ENCODE data around the gene ZFAND3.

The ZFAND3 gene, protein sequence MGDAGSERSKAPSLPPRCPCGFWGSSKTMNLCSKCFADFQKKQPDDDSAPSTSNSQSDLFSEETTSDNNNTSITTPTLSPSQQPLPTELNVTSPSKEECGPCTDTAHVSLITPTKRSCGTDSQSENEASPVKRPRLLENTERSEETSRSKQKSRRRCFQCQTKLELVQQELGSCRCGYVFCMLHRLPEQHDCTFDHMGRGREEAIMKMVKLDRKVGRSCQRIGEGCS

DNA sequence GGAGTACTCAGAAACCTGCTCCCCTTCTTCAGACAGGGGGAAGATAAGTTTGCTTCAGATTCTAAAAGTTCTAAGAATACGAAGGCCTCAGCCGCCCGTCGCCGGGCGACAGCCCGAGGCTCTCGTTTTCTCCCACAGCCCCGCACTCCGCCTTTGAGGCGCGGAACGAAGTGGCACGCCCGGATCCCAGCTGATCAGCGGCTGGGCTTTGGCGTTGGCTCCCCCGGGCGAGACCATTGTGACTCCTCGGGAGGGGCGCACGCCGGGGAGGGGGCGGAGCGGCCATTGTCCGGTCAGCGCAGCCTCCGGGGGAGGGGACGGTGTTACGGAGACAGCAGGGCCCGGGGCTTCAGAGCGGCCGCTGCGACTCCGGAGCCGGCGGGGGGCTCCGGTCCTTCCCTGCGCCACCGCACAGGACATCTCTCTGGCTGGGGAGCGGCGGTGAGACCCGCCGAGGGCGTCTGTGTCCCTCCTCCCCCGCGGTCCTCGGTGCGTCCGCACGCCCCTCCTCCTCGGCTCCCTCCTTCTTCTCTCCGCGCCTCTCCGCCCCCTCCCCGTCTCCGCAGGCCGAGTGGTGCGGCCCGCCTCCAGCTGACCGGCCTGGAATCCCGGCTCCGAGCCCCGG is at the start of gene ZFAND3:
TSS of gene ZFAND3 (plus strand) at position 551 of the 625 bp plus-strand sequence. CDS start 219 bp downstream, outside the sequence.
- peak; percentile 93 for DNase-seq (ENCODE audit: low read depth, low spot score)

DNA sequence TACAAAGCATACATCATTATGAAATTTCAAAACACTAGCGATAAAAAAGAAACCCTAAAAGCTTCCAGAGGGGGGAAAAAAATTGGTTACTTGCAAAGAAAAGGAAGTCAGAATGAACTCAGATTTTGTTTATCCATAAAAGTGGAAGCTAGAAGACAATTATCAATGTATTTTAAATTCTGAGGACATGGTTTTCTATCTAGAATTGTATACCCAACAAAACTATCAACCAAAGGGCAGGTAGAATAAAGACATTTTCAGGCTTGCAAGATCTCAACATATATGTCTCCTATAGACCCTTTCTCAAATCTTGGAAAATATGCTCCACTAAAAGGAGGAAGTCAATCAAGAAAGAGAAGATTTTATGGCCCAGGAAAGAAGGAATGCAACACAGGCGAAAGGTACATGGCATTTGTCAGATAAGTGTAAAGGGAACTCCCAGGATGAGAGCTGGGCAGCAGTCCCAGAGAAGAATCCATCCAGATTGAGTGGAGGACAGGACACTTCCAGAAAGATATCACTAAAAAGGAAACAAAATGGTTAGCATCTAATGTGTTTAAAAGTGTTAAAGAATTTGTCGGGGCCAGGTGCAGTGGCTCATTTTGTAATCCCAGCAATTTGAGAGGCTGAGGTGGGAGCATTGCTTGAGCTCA is 45.4 kb upstream of the ZFAND3 start:
- no peak for DNase-seq (ENCODE audit: low read depth, low spot score)

DNA sequence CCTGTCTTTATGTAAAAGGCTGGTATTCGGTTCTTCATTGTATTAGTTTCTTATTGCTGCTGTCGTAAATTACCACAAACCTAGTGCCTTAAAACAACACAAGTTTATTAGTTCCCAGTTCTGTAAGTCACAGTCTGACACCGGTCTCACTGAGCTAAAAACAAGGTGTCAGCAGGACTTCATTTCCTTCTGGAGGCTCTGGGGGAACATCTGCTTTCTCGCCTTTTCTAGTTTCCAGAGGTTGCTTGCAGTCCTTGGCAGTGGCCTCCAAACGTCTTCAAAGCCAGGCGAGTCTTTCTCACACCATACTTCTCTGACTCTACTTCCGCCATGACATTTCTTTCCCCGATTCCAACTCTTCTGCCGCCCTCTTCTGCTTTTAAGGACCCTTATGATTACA is 43.0 kb upstream of the ZFAND3 start:
- DNase-seq (ENCODE audit: low read depth, low spot score): no peak

DNA sequence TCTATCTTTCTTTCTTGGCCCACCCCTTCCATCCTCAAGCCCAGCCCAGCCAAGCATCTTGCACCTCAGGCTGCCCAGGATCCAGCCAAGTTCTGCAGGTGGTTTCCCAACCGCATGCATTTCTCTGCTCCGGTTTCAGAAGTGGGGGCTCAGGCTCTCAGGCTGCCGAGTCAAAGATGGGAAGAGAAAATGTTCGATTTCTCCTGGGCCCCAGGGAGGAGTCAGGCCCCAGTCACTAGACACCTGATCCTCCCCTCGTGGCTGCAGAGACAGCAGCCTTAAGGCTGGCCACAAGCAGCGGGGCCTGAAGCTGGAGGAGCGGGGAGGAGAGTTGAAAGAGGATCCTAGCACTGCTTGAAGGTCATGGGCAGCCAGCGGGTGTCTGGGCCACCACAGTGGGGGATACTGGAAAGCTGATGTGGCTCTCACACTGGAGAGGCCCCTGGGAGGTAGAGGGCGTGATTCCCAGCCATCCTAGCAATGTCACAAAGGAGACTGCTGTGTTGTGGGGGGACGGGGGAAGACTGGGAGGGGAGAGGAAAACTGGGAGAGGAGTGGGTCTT is 42.2 kb upstream of the ZFAND3 start:
- peak; percentile 56 for DNase-seq (ENCODE audit: low read depth, low spot score)

DNA sequence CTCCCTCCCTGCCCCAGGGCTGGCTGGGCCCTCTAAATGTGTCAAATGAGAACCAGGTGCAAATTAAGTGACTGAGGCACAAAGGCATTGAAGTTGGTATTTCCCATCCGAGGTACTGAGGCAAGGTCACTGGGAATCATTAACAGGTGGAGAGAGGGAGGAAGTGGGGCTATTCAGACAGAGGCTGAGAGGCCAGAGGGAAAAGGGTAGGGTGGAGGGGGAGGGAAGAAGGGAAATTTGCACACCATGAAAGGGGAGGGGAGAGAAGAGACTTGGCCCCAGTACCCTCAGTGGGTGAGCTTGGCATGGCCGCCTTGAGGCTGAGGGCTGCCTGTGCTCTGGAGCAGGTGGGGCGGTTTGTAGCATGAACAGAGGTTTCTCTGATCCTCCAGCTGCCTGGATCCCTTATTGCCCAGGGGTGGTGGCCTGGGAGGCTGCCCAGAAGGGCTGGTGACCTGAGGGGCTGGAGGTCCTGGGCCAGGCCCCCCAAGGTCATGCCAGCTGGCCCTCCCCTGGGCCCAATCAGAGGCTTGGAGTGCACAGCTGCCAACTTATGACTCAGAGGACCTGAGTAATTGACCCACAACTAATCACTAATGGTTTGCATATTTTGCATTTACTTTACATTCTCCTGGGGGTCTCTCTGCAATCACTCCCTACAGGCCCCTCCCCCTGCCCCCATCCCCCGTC is 40.3 kb upstream of the ZFAND3 start:
- DNase-seq (ENCODE audit: low read depth, low spot score): no peak

DNA sequence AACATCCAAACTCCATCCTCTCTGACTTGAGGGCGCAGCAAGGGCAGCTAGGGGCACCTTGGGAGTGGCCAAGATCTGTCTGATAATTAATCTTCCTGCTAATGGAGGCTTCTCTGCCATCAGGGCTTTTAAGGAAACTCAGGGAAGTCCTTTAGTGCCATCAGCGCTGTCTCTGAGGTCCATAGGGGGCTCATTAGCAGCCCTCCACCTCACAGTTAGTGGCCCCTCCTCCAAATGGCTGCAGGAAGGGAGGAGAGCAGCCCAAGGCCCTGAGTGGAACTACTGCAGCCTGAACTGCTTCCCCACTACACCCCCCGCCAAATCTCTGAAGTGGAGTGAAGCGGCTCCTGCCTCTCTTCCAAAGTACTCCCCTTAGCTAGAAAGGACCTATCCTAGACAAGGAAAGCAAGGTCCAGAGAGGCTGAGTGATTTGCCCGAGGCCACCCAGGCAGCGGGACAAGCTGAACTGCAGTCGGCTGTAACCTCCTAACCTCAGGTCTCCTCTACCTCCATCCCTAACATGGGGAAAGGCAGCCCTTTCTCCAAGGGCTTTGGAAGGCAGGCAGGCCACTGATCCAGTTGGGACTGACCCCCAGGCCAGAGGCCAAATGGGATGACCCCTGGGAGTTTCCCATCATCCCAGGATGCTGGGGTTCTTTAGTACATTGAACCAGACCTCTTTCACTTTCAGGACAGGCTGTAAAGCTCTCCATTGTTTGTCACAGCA is 39.5 kb upstream of the ZFAND3 start:
- DNase-seq (ENCODE audit: low read depth, low spot score): no peak

DNA sequence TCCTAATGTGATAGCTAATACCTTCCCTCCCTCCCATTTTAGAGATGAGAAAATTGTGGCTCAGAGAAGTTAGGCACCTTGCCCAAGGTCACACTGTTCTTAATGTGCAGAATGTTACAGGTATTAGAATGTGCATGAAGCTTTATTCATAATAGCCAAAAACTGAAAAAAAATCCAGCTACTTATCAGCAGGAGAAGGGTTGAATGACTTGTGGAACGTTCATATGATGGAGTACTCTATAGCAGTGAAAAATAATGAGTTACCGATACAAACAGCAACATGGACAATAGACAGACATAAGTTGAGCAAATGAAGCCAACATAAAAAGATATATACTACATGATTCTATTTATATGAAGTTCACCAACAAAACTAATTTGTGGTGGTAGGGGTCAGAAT is 37.7 kb upstream of the ZFAND3 start:
- no peak for DNase-seq (ENCODE audit: low read depth, low spot score)

DNA sequence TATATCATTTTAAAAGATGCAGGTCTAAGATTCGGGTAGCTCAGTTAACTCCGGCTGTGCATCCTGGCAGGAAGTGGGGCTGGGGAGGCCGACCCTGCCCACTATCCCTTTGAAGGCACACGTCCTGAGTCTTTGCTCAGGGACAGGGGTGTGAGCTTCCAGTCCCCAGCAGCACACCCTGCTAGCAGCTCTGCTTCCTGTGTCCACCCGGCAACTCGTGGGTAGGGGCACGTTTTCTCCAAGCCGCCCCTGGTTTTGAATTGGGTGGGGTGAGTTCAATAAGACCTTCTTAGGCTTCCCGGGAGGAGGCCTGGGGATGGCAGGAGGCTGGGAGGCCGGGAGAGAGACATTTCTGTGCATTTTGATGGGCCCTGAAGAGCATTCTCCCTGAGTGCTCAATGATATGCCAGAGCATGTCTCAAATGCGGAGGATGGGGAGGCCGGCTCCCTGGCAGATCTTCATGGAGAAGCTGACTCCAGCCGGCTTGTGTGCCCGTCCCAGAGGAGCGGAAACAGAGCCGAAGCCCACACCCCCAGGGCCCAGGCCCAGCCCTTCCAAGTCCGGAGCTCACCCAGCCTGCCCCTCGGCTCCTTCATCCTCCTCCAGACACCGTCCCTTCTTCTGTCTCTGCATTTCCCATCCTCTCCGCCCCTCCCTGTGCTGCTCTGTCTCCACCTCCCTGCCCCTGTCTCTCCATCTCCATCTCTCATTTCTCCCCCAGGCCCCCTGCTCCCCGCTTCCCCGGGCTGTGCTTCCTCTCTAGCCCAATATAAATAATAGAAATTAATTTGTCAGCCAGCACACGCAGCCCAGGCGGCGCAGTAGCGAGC is 36.3 kb upstream of the ZFAND3 start:
- DNase-seq (ENCODE audit: low read depth, low spot score): no peak

DNA sequence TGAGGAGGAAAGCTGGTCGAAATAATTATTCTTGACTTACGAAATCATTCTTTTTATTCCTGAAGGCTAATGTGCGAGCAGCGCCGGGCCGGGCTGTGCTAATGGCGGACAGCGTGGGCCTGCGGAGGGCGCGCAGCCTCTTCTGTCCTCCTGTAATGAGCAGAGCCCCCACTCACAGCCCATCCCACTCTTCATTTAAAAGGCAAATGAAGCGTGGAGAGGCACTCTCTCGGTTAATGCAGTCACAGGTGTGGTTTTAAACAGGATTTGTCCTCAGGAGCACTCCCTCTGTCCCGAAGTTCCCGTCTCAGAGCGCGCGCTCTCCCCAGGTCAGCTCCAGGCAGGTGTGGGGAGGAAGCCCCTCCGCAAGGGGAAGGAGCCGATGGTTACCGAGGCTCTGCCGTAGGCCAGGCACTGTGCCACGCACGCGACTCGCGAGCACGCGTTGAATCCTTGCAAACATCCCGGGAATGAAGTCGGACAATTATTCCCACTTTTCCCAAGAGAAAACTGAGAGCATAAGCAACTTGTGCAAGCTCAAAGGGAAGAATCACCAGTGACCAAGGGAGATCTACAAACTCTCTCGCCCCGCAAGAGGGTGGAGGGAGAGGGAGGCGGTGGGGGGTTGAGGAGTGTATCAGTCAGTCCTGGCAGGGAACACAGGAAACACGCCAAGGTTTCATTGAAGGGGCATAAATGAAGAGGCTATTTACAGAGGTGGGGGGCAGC is 35.5 kb upstream of the ZFAND3 start:
- no peak for DNase-seq (ENCODE audit: low read depth, low spot score)

DNA sequence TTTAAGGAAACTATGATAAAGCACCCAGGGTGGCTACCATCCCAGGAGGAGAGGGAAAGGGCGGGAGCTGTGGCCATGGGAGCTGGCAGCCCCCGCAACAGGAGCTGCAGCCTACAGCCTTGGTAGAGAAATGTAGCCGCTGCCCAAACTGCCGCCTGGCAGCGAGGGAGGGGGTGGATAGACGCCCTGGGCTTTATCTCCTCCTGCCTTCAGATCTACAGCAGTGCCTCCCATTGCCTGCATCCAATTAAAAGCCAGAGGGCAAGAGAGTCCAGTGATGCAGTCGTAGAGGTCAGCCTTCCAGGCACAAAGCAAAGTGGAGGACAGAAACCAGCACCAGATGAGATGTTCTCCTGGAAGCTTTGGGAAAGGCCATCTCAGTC is 35.0 kb upstream of the ZFAND3 start:
- no peak for DNase-seq (ENCODE audit: low read depth, low spot score)

DNA sequence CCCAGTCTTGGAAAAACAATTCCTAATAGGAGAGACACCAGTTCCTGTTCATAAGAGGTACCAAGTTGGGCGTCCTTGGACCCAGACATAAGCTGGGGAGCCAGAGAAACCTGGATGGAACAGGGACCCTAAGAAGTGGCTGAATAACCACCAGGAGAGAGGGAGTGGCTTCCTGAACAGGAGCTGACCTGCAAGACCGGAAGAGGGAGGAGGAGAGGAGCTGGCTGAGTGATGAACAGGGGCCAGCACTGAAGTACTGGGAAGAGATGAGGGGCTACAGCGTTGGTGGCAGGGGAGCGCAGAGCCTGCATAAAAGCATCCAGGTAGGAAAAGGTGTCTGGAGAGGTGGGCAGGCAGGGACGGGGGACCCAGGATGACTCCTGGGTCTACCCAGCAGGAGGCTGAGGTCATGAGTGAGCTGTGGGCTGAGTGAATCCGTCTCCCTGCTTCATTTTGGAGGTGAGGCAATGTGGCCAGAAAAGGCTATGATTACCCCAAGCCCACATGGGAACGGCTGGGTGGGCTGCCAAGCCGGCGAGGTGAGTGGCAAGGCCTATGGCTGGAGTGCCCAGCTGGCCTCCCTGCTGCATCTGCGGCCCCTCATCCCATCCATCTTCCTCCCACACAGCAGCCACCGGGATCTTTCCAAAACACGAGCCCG is 34.4 kb upstream of the ZFAND3 start:
- DNase-seq (ENCODE audit: low read depth, low spot score): no peak

DNA sequence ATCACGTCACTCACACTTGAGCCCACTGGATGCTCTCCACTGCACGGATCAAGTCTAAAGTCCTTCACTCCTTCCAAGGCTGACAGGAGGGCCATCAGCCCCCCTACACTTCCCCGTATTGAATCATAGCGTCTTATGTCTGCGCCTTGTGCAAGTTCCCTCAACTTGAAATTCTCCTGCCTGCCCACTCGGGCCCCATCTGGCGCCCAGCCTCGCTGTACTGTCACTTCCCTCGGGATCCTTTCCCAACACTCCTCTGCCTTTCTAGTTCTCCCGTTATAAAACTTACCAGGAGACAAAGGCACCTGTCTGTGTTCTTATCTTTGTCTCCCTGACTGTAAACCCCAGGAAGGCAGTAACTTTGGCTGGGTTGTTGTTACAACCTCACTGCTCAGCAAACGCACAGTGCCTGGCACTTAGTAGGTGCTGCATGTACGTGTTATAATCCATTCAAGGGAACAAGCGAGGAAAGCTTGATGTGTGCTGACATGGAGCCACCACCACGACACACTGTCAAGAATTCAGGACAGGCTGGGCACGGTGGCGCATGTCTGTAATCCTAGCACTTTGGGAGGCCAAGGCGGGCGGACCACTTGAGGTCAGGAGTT is 33.8 kb upstream of the ZFAND3 start:
- DNase-seq (ENCODE audit: low read depth, low spot score): no peak

DNA sequence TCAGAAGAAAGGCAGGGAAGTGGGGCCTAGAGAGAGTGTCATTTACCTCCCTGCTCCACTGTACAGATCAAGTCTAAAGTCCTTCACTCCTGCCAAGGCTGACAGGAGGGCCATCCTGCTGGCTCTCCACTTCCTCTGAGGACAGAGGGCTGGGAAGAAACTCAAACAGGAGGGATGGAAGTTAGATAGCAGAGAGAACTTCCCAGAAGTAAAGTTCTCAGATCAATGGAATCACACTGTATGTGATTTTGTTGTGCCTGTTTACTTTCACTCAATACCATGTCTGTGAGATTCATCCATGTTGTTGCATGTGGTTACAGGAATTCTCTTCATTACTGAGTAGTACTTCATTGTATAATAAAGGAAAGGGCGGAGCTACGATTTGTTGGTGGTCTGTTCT is 32.3 kb upstream of the ZFAND3 start:
- DNase-seq (ENCODE audit: low read depth, low spot score): no peak

DNA sequence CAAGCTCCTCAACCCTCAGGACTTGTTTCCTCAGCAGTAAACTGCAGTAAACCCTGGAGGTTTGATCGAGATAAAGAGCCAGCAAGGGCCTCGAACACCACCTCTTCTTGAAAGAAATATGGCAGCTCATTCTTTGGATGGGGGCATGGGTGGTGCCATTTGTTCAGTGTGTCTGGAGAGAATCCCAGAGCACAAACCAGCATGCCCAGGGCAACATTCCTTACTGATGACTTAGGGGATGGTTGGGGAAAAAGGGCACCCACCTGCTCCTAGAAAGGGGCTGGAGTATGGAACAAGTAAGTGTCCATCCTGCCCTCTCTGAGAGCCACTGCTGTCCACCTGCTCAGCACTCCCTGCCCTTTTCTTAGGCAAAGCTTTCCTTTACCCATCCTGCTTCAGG is 31.3 kb upstream of the ZFAND3 start:
- no peak for DNase-seq (ENCODE audit: low read depth, low spot score)

DNA sequence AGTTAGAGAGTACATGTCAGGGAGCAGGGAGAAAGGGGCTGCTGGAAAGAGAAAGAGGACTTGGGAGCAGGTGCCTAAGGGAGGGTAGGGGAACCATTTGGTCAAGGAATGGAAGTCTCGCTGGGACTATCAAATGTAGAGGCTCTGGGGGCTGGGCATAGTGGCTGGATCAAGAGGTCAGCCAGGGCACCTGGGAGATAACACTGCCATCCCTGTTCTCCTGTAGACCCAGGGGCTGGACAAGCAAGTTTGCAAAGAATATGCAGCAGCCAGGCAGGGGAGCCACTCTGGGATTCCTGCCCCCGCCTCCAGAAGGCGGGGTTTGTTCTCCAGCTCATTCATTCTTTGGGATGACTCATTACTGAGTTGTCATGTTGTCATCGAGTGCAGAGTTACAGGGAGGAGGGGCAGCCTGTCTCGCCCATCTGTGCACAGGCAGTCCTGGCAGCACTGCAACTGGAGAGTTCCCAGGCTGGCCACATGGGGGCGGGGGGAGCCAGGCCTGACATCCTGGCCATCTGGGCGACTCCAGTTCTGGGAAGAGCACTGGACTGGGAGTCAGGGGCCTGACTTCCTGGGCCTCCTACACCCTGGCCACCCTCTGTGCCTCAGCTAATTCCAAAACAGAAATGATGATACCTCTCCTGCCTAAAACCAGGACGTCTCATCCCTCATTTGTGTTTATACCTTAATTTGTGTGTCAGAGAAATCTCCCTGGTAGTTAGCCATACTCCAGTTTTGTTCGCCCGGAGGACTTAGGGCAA is 28.2 kb upstream of the ZFAND3 start:
- DNase-seq (ENCODE audit: low read depth, low spot score): peak; percentile 87

DNA sequence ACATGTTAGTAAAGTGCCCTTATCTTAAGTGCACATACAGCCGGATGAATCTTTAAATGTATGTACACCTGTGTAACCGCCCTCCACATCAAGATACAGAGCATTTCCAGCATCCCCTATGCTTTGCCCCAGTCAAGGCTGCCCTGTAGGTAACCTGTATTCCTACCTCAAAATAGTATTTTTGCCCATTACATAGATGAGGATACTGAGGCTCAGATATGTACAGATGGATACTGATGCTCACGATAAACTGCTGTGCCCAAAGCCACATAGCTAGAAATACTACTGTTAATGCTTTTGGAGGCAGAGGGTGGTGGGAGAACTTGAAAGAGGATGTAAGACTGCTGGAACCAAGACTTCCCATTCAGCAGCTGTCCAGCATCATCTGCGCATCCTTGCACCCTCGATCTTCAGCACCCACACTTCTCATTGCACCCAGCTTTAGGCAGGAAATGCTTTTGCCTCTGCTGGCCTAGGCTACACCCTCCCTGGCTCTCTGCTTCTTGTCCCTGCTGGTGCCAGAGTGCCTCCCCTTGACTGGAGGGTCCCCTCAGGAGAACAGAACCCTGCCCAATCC is 27.0 kb upstream of the ZFAND3 start:
- DNase-seq (ENCODE audit: low read depth, low spot score): no peak

DNA sequence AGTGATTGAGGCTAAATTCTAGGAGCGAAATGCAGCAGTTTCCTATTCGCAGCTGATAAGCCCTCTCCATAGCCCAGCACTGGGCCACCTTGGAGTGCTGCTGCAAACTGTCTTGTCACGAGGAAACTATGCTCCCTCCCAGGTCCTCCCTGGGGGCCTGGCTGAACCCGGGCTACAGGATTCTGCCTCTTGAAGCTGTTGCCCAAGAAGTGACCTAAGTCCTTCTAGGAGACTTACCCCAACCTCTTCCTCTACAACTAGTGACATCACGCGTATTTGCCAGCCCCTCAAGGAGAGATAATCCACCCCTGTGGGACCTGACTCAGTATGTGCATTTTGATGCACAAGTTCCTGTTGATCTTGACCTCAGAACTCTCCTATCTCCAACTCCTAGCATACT is 26.5 kb upstream of the ZFAND3 start:
- no peak for DNase-seq (ENCODE audit: low read depth, low spot score)

DNA sequence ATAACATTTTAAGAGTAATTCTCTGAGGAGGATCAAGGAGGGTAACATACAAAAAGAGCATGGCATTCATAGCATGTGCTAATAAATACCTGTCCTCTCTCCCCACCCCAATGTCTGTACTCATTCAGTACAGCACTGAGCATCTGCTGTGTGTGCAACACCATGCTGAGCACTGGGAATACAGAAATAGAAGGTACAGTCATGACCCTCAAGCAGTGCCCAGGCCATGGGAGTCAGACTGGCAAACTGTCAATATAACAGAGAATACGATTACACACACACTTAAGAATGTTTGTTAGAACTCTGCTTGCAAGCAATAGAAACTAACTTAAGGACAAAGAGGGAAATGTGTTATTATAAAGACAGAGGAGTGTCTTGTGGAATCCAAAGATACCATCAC is 24.7 kb upstream of the ZFAND3 start:
- no peak for DNase-seq (ENCODE audit: low read depth, low spot score)
